H1 (cell line): ENCODE results near the gene SSBP3. TPM values are rescaled to one million over a fixed set of nuclear protein-coding genes. Genes with fewer than 3 reads are reported as not detected.

Experiments used
- CTCF ChIA-PET: fragments of 300-600 bp; sonication (Branson Sonifier 250); formaldehyde crosslinking; loops from one replicate; lab custom pipeline; 2021; ENCODE audit not compliant: partially characterized antibody; lab: Charles Lee
- POLR2A ChIA-PET: fragments of 300-600 bp; sonication (Branson Sonifier 250); formaldehyde crosslinking; loops from one replicate; lab custom pipeline; 2021; ENCODE audit warnings: inconsistent platforms; ENCODE audit not compliant: partially characterized antibody; lab: Charles Lee
- DNase-seq, 2 experiments: peaks; one replicate each; pipeline versions ENCODE4 v3.0.0 to v3.0.0-alpha.2; 2010 to 2022; ENCODE audit warnings: low spot score in 2 of 2, low read depth in 1 of 2, mixed read lengths in 1 of 2
- FAIRE-seq: peaks from 2 replicates; lab custom pipeline; 2011; peaks lifted over from hg19 to GRCh38; lab: Jason Lieb, UNC
- H2AFZ ChIP-seq: 2 replicates; pipeline ENCODE4 v1.8.1; 2012; ENCODE audit warnings: low read length, inconsistent platforms
- H2AK5ac ChIP-seq: 2 replicates; pipeline ENCODE4 v1.6.1; 2013; ENCODE audit warnings: low read depth, low read length
- H2BK120ac ChIP-seq: replicated peaks from 2 replicates; pipeline ENCODE3; 2013; ENCODE audit warnings: low read depth, low read length, inconsistent platforms
- H2BK12ac ChIP-seq: 2 replicates; pipeline ENCODE4 v1.6.1; 2013; ENCODE audit warnings: low read depth, low read length
- H2BK15ac ChIP-seq: 2 replicates; pipeline ENCODE4 v1.6.1; 2013; ENCODE audit warnings: low read length
- H2BK20ac ChIP-seq: 2 replicates; pipeline ENCODE4 v1.6.1; 2013; ENCODE audit warnings: low read length
- H2BK5ac ChIP-seq: 2 replicates; pipeline ENCODE4 v1.6.1; 2013; ENCODE audit warnings: low read depth, low read length
- H3K14ac ChIP-seq: 2 replicates; pipeline ENCODE4 v1.6.1; 2013; ENCODE audit warnings: inconsistent platforms; ENCODE audit not compliant: insufficient read length
- H3K18ac ChIP-seq: 2 replicates; pipeline ENCODE4 v1.6.1; 2013; ENCODE audit warnings: low read length; ENCODE audit errors: extremely low read depth
- H3K23ac ChIP-seq: 2 replicates; pipeline ENCODE4 v1.6.1; 2013; ENCODE audit warnings: inconsistent platforms; ENCODE audit not compliant: insufficient read length
- H3K23me2 ChIP-seq: 2 replicates; pipeline ENCODE4 v1.6.1; 2013; ENCODE audit warnings: low read depth, low read length
- H3K27ac ChIP-seq: 2 replicates; pipeline ENCODE4 v1.6.1; 2011; ENCODE audit warnings: low read depth, low read length, inconsistent platforms
- H3K27me3 ChIP-seq, 4 experiments: replicated peaks in 1 of 4; 1 replicate in 1 of 4; 2 replicates in 3 of 4; pipeline versions ENCODE4 v1.6.1 to v1.8.1; 2011 to 2013; ENCODE audit warnings: low read length in 3 of 4, mild to moderate bottlenecking in 3 of 4, inconsistent platforms in 2 of 4, mixed read lengths in 2 of 4, moderate library complexity in 1 of 4; ENCODE audit not compliant: control insufficient read depth in 3 of 4, insufficient read depth in 3 of 4; ENCODE audit errors: extremely low read depth in 1 of 4
- H3K36me3 ChIP-seq, 4 experiments: 2 replicates each; pipeline versions ENCODE4 v1.6.1 to v1.8.1; 2011 to 2013; ENCODE audit warnings: mild to moderate bottlenecking in 4 of 4, low read length in 3 of 4, moderate library complexity in 2 of 4, control low read depth in 1 of 4, inconsistent platforms in 1 of 4; ENCODE audit not compliant: insufficient read depth in 4 of 4, control insufficient read depth in 2 of 4
- H3K4ac ChIP-seq: replicated peaks from 2 replicates; pipeline ENCODE3; 2013; ENCODE audit warnings: low read length, low read depth, mixed read lengths, inconsistent platforms; ENCODE audit not compliant: insufficient read length
- H3K4me1 ChIP-seq, 4 experiments: replicated peaks in 1 of 4; 1 replicate in 1 of 4; 2 replicates in 3 of 4; pipeline versions ENCODE4 v1.6.1 to v1.8.1; 2011 to 2013; ENCODE audit warnings: low read length in 3 of 4, inconsistent platforms in 2 of 4, mixed read lengths in 1 of 4; ENCODE audit not compliant: insufficient read depth in 4 of 4, control insufficient read depth in 3 of 4
- H3K4me2 ChIP-seq, 2 experiments: 2 replicates each; pipeline versions ENCODE4 v1.6.1 to v1.8.1; 2011 to 2013; ENCODE audit warnings: low read depth in 2 of 2, low read length in 2 of 2, control low read depth in 1 of 2, inconsistent platforms in 1 of 2, mild to moderate bottlenecking in 1 of 2; ENCODE audit not compliant: insufficient read depth in 1 of 2
- H3K4me3 ChIP-seq, 4 experiments: fragments of 200-600, 300-600 bp in 1 of 4; sonication (generic), shearing (Covaris generic), sonication (Bioruptor Twin) in 1 of 4; 2 replicates each; pipeline versions ENCODE4 v1.5.1 to v1.8.1; 2011 to 2016; ENCODE audit warnings: low read length in 4 of 4, low read depth in 3 of 4, control low read depth in 2 of 4, inconsistent platforms in 2 of 4, mild to moderate bottlenecking in 2 of 4, mixed read lengths in 1 of 4, moderate library complexity in 1 of 4; ENCODE audit not compliant: insufficient read depth in 2 of 4; ENCODE audit errors: extremely low read depth in 1 of 4
- H3K56ac ChIP-seq: replicated peaks from 2 replicates; pipeline ENCODE3; 2013; ENCODE audit warnings: low read depth, mild to moderate bottlenecking, mixed read lengths, low read length, inconsistent platforms; ENCODE audit not compliant: insufficient read length
- H3K79me1 ChIP-seq: 2 replicates; pipeline ENCODE4 v1.6.1; 2013; ENCODE audit warnings: low read depth, low read length, control low read depth
- H3K79me2 ChIP-seq, 2 experiments: 2 replicates each; pipeline versions ENCODE4 v1.6.1 to v1.8.1; 2012 to 2013; ENCODE audit warnings: low read length in 2 of 2, mild to moderate bottlenecking in 2 of 2, inconsistent platforms in 1 of 2; ENCODE audit not compliant: insufficient read depth in 2 of 2, control insufficient read depth in 1 of 2
- H3K9ac ChIP-seq, 4 experiments: replicated peaks in 1 of 4; 1 replicate in 1 of 4; 2 replicates in 3 of 4; pipeline versions ENCODE4 v1.6.1 to v1.8.1; 2011 to 2013; ENCODE audit warnings: low read depth in 3 of 4, low read length in 3 of 4, control low read depth in 2 of 4, mild to moderate bottlenecking in 2 of 4, moderate library complexity in 2 of 4, inconsistent platforms in 1 of 4; ENCODE audit errors: extremely low read depth in 1 of 4
- H3K9me3 ChIP-seq, 2 experiments: 2 replicates each; pipeline versions ENCODE4 v1.6.1 to v1.8.1; 2012 to 2013; ENCODE audit warnings: mild to moderate bottlenecking in 2 of 2, moderate library complexity in 2 of 2, control low read depth in 1 of 2, inconsistent platforms in 1 of 2, low read depth in 1 of 2, low read length in 1 of 2, mixed read lengths in 1 of 2; ENCODE audit not compliant: insufficient read depth in 2 of 2
- H4K20me1 ChIP-seq, 2 experiments: replicated peaks in 1 of 2; 2 replicates each; pipeline versions ENCODE3 to v1.8.1; 2011 to 2013; ENCODE audit warnings: inconsistent platforms in 2 of 2, low read length in 2 of 2, mild to moderate bottlenecking in 1 of 2; ENCODE audit not compliant: insufficient read depth in 2 of 2, control insufficient read depth in 1 of 2
- H4K5ac ChIP-seq: 2 replicates; pipeline ENCODE4 v1.6.1; 2013; ENCODE audit warnings: low read length, low read depth, mixed read lengths, inconsistent platforms; ENCODE audit not compliant: insufficient read length
- H4K8ac ChIP-seq: 2 replicates; pipeline ENCODE4 v1.8.0; 2013; ENCODE audit warnings: mild to moderate bottlenecking, moderate library complexity, low read length, inconsistent platforms; ENCODE audit not compliant: insufficient read depth; ENCODE audit errors: extremely low read depth
- H4K91ac ChIP-seq: replicated peaks from 2 replicates; pipeline ENCODE3; 2013; ENCODE audit warnings: low read length, mixed read lengths, inconsistent platforms; ENCODE audit not compliant: insufficient read length
- NRF1 ChIP-seq: IDR thresholded peaks from 2 replicates; pipeline ENCODE4 v1.6.1; 2011; ENCODE audit warnings: mild to moderate bottlenecking, low read depth, low read length, improper control_type of control experiment
- PHF8 ChIP-seq: fragments of 200-600 bp; sonication (generic); conservative IDR thresholded peaks from 2 replicates; pipeline ENCODE4 v1.7.1; 2012; ENCODE audit warnings: low read depth, mild to moderate bottlenecking, inconsistent platforms, low read length, moderate library complexity
- RNF2 ChIP-seq: fragments of 200-900, 300-1000 bp; sonication (generic); IDR thresholded peaks from 2 replicates; pipeline ENCODE4 v1.7.1; 2016; ENCODE audit warnings: borderline replicate concordance, low read depth, mild to moderate bottlenecking, antibody characterized with exemption, low read length; ENCODE audit not compliant: poor library complexity, severe bottlenecking; ENCODE audit errors: missing control alignments
- SP4 ChIP-seq: IDR thresholded peaks from 2 replicates; pipeline ENCODE4 v1.6.1; 2012; ENCODE audit warnings: low read length, inconsistent platforms
- TAF1 ChIP-seq: IDR thresholded peaks from 2 replicates; pipeline ENCODE4 v1.6.1; 2011; ENCODE audit warnings: mild to moderate bottlenecking, low read depth, low read length
- TBP ChIP-seq: IDR thresholded peaks from 2 replicates; pipeline ENCODE4 v1.6.1; 2011; ENCODE audit warnings: low read depth, low read length, improper control_type of control experiment
- WGBS, 2 experiments: shearing (Covaris generic) in 1 of 2; methylation state at CpG; one replicate each; pipeline versions ENCODE4 v1.1.6 to v1.1.7; 2013 to 2015; ENCODE audit warnings: low lambda C conversion rate in 2 of 2, mixed read lengths in 2 of 2, inconsistent platforms in 1 of 2, low coverage in 1 of 2, missing lambda C conversion rate in 1 of 2; ENCODE audit not compliant: insufficient replicate concordance in 2 of 2, insufficient coverage in 1 of 2, insufficient read length in 1 of 2; ENCODE audit errors: extremely low coverage in 1 of 2, missing lambda C conversion rate in 1 of 2; 5-methylcytosine and 5-hydroxymethylcytosine counted together
- polyA plus RNA-seq, 7 experiments: library from polyadenylated mRNA; depleted of rRNA in 3 of 7; stranded (reverse) in 5 of 7; unstranded in 2 of 7; fragments of >200 nt in 5 of 7; fragments of 200-250 nt in 2 of 7; gene quantifications; 1 replicate in 5 of 7; 2 replicates in 1 of 7; 4 replicates in 1 of 7; pipeline versions ENCODE4 v1.2.1 to v1.2.3, GENCODE V29; 2011 to 2013; ENCODE audit warnings: missing spikeins in 2 of 7, mixed read lengths in 2 of 7
- total RNA-seq: library from RNA; stranded (reverse); fragmentation: NEBNext Ultra II Directional; extraction: Animal tissue kit (Norgen Biotek cat#: 25700); gene quantifications from 2 replicates; pipeline ENCODE4 v1.2.1, GENCODE V29; 2021
- TF ChIP-seq, protein P1 (sequence below): IDR thresholded peaks from 2 replicates; pipeline ENCODE4 v1.6.1; 2012; ENCODE audit warnings: inconsistent platforms

SSBP3 gene
- total and polyA plus RNA-seq, 2 of the 8 experiments (the other 6 are each of a cell fraction or from before 2014, with no cell fraction given) = 99.7 to 133 TPM

- Histone ChIP-seq H3K9me3 (no peaks in the 10 kb centered on the region), H2BK15ac (no peak overlapping the region), H3K4me3 (no peak overlapping the region), H3K4me1 (peaks cover 19 to 39% (median 23%) of the 10 kb centered on the region in 4 experiments), H2AK5ac (no peak overlapping the region), H3K27ac (no peak overlapping the region), H3K36me3 (peaks cover 0 to 15% (median 2%) of the 10 kb centered on the region in 4 experiments; a peak in 2 of 8 replicates), H3K9ac (no peak overlapping the region), H3K4ac (no peak overlapping the region), H4K91ac (no peak overlapping the region), H2BK120ac (no peak overlapping the region), H3K23me2 (no peaks in the 10 kb centered on the region; the same call in 1 of the 2 replicates), H2AFZ (no peak overlapping the region), H3K79me2 (peaks cover 7 to 100% of the 10 kb centered on the region in 2 experiments), H4K5ac (no peak overlapping the region), H2BK5ac (no peak overlapping the region), H4K20me1 (peaks cover 8 to 35% of the 10 kb centered on the region in 2 experiments), H2BK20ac (no peak overlapping the region), H3K56ac (no peak overlapping the region), H4K8ac (no peak overlapping the region), H3K79me1 (peaks cover 32% of the 10 kb centered on the region), H3K4me2 (no peak overlapping the region), H3K27me3 (no peaks in the 10 kb centered on the region), H3K18ac (no peak overlapping the region), H3K23ac (no peak overlapping the region), H2BK12ac (no peak overlapping the region), H3K14ac (no peak overlapping the region)
- ChIA-PET CTCF (interaction anchor here (0.6 to 8.3 kb wide), 23 partner anchors 10 to 100 kb away, joined by 3 to 69 read pairs (median 4); no protein-coding TSS in a partner anchor), POLR2A (interaction anchor here (0.9 to 1.7 kb wide), 5 partner anchors 9 to 129 kb away, joined by 3 read pairs; no protein-coding TSS in a partner anchor)
- no peak for TF ChIP-seq SP4
- TF ChIP-seq, protein P1, sequence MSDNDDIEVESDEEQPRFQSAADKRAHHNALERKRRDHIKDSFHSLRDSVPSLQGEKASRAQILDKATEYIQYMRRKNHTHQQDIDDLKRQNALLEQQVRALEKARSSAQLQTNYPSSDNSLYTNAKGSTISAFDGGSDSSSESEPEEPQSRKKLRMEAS = no peak
- no peak for TF ChIP-seq TBP
- TF ChIP-seq PHF8 = no peak
- TF ChIP-seq NRF1 = no peak
- TF ChIP-seq TAF1 = no peak
- TF ChIP-seq RNF2 = no peak
- 82% methylated on average over 9 of the region's 9 CpGs; no CpG with 5 or more reads in 1 of the 2 experiments for WGBS, 2 experiments
- DNase-seq = no peak
- no peak for FAIRE-seq
These were observed 46.6 kb downstream of the SSBP3 start for GRCh38 chr1:54359393-54360162.
